ENCODE data around the gene PALM2AKAP2.

Gene PALM2AKAP2

DNA sequence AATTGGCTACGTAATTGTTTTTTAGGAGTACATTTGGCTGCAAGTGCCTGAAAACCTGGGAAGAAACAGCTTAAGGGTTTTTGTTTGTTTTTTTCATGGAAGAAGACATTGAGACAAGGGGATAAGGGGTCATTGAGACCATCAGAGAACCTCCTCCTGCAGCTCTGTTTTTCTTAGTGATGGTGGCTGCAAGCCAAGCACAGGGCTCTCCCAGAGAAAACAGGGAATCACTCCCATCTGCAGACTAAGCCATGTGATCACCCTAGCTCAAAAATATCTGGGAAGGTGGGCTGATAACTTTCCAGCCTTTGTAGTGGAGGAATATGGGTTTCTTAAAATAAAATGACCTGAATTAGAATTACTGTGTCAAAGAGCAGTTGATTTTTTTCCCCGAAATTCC is 25.1 kb downstream of the PALM2AKAP2 start:
- H3K27me3 ChIP-seq (ENCODE audit: insufficient read depth, low read depth) = no peaks in the 10 kb centered on the region
- H3K4me3 ChIP-seq (IDR thresholded peaks at IDR 0.05; ENCODE audit: insufficient read depth, low read depth, low read length) = no peak overlapping the region
- TF ChIP-seq, protein P1, sequence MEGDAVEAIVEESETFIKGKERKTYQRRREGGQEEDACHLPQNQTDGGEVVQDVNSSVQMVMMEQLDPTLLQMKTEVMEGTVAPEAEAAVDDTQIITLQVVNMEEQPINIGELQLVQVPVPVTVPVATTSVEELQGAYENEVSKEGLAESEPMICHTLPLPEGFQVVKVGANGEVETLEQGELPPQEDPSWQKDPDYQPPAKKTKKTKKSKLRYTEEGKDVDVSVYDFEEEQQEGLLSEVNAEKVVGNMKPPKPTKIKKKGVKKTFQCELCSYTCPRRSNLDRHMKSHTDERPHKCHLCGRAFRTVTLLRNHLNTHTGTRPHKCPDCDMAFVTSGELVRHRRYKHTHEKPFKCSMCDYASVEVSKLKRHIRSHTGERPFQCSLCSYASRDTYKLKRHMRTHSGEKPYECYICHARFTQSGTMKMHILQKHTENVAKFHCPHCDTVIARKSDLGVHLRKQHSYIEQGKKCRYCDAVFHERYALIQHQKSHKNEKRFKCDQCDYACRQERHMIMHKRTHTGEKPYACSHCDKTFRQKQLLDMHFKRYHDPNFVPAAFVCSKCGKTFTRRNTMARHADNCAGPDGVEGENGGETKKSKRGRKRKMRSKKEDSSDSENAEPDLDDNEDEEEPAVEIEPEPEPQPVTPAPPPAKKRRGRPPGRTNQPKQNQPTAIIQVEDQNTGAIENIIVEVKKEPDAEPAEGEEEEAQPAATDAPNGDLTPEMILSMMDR (conservative IDR thresholded peaks at IDR 0.05; ENCODE audit: low read depth, low read length) = no peak
- no peaks in the 10 kb centered on the region for H3K79me2 ChIP-seq (ENCODE audit: insufficient read depth, low read depth)
- no peaks in the 10 kb centered on the region for H3K36me3 ChIP-seq (ENCODE audit: insufficient read depth)
- H3K9ac ChIP-seq = no peak overlapping the region
- no peak overlapping the region for H3K4me2 ChIP-seq
- H3K4me1 ChIP-seq (ENCODE audit: low read depth, poor library complexity, severe bottlenecking) = no peaks in the 10 kb centered on the region
- no peak overlapping the region for H3K27ac ChIP-seq
- H2AFZ ChIP-seq (ENCODE audit: low read depth) = no peak overlapping the region
- H4K20me1 ChIP-seq (ENCODE audit: insufficient read depth) = no peaks in the 10 kb centered on the region

DNA sequence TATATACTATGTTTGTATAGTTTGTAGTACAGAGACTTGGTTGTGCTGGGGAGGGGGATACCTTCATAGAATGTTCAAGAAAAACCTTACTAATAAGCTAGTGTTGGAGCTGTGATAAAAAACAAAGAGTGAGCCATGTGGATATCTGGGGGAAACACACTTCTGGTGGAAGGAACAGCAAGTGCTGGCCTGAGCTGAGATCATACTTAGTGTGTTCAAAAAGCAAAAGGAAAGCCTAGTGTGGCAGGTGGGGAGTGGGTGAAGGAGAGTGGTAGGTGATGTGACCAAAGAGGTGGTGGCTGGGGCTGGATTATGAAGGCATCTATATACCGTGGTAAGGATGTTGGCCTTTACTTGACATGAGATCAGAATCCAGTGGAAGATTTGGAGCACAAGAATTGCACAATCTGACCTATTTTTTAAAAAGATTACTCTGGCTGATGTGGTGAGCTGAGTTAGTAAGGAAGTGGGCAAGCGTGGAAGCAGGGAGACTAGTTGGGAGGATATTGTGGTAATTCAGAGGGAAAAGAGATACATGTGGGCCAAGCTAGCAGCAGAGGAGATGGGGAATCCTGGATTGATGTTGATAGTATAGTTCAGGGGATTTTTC is 26.6 kb downstream of the PALM2AKAP2 start:
- H3K4me3 ChIP-seq (IDR thresholded peaks at IDR 0.05; ENCODE audit: insufficient read depth, low read depth, low read length) = no peak overlapping the region
- H3K27ac ChIP-seq = no peak overlapping the region
- TF ChIP-seq, protein P1 (conservative IDR thresholded peaks at IDR 0.05; ENCODE audit: low read depth, low read length) = no peak
- H3K27me3 ChIP-seq (ENCODE audit: insufficient read depth, low read depth) = no peaks in the 10 kb centered on the region
- H3K4me2 ChIP-seq = no peak overlapping the region
- no peak overlapping the region for H3K9ac ChIP-seq
- no peaks in the 10 kb centered on the region for H3K4me1 ChIP-seq (ENCODE audit: low read depth, poor library complexity, severe bottlenecking)
- H3K79me2 ChIP-seq (ENCODE audit: insufficient read depth, low read depth) = no peaks in the 10 kb centered on the region
- no peaks in the 10 kb centered on the region for H3K36me3 ChIP-seq (ENCODE audit: insufficient read depth)
- no peak overlapping the region for H2AFZ ChIP-seq (ENCODE audit: low read depth)
- no peaks in the 10 kb centered on the region for H4K20me1 ChIP-seq (ENCODE audit: insufficient read depth)

DNA sequence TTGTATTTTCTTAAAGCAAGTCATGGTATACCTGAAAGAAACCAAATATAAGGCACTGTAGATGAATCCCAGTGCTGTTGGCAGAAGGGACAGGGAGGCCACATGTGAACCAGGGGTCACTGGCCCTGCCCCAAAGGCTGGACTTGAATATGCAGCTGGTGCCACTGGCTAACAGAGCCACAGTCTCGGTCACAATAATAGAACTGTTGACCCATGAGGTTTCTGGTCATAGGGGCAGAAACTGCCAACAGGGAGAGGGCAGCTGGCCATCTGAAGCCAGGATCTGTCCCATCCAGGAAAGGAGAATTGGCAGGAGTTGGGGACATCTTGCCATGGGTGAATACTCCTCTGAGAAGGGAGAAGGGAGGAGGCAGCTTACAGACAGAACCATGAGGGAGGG is 31.9 kb downstream of the PALM2AKAP2 start:
- Histone ChIP-seq H3K79me2 (ENCODE audit: insufficient read depth, low read depth) (no peaks in the 10 kb centered on the region), H3K4me3 (IDR thresholded peaks at IDR 0.05; ENCODE audit: insufficient read depth, low read depth, low read length) (no peak overlapping the region), H3K27me3 (ENCODE audit: insufficient read depth, low read depth) (no peaks in the 10 kb centered on the region), H2AFZ (ENCODE audit: low read depth) (no peak overlapping the region), H3K4me2 (no peak overlapping the region), H3K9ac (no peak overlapping the region), H3K27ac (no peak overlapping the region), H3K36me3 (ENCODE audit: insufficient read depth) (no peaks in the 10 kb centered on the region), H4K20me1 (ENCODE audit: insufficient read depth) (no peaks in the 10 kb centered on the region), H3K4me1 (ENCODE audit: low read depth, poor library complexity, severe bottlenecking) (peaks cover 9% of the 10 kb centered on the region)
- TF ChIP-seq, protein P1 (conservative IDR thresholded peaks at IDR 0.05; ENCODE audit: low read depth, low read length) = no peak

DNA sequence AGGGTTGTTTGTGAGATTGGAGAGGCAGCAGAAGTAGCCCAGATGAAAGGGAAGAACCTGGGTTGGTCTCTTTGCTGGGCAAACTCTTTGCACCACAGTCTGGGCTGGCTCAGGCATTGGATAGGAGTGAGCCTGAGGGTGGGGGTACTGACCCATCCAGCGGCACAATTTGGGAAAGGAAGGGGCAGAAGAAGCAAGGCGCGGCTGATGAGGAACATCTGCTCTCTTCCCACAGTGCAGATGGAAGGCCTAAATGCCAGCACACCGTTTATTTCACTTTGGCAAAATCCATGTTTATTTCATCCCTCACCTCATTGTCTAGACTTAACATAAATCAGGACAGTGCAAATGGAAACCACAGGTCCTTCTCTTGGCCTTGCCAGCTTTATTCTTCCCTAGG is 32.3 kb downstream of the PALM2AKAP2 start:
- H3K79me2 ChIP-seq (ENCODE audit: insufficient read depth, low read depth) = no peaks in the 10 kb centered on the region
- H3K9ac ChIP-seq = no peak overlapping the region
- peaks cover 9% of the 10 kb centered on the region for H3K4me1 ChIP-seq (ENCODE audit: low read depth, poor library complexity, severe bottlenecking)
- H3K4me2 ChIP-seq = no peak overlapping the region
- H3K4me3 ChIP-seq (IDR thresholded peaks at IDR 0.05; ENCODE audit: insufficient read depth, low read depth, low read length) = no peak overlapping the region
- no peaks in the 10 kb centered on the region for H3K27me3 ChIP-seq (ENCODE audit: insufficient read depth, low read depth)
- H4K20me1 ChIP-seq (ENCODE audit: insufficient read depth) = no peaks in the 10 kb centered on the region
- TF ChIP-seq, protein P1 (conservative IDR thresholded peaks at IDR 0.05; ENCODE audit: low read depth, low read length) = no peak
- H2AFZ ChIP-seq (ENCODE audit: low read depth) = no peak overlapping the region
- H3K27ac ChIP-seq = no peak overlapping the region
- H3K36me3 ChIP-seq (ENCODE audit: insufficient read depth) = no peaks in the 10 kb centered on the region
